HCT116 (cell line): ENCODE results near the gene CYP3A5.
"Not testable (repeated sequence)": the region's sequence is repeated elsewhere in the genome, so short reads cannot be mapped to it uniquely, and the experiment has no call there.

Experiments used
- CEBPB ChIP-seq: IDR thresholded peaks from 2 replicates; pipeline ENCODE4 v1.6.1; 2012; ENCODE audit warnings: low read depth
- ELF1 ChIP-seq: IDR thresholded peaks from 2 replicates; pipeline ENCODE4 v1.6.1; 2012; ENCODE audit warnings: low read depth, borderline replicate concordance
- EZH2 ChIP-seq: fragments of 200-600 bp; sonication (generic); IDR thresholded peaks from 2 replicates; pipeline ENCODE4 v1.6.1; 2017; ENCODE audit warnings: antibody characterized with exemption, mixed run types
- RAD21 ChIP-seq: IDR thresholded peaks from 2 replicates; pipeline ENCODE4 v1.6.1; 2012; ENCODE audit warnings: low read depth, mild to moderate bottlenecking
- TF ChIP-seq, protein P1 (sequence below), 3 experiments: fragments of 200-600 bp in 1 of 3; sonication (generic) in 1 of 3; IDR thresholded peaks in 2 of 3; conservative IDR thresholded peaks in 1 of 3; 2 replicates each; pipeline ENCODE4 v1.5.1; 2012 to 2017; ENCODE audit warnings: low read depth in 2 of 3, low read length in 2 of 3, antibody characterized with exemption in 1 of 3, borderline replicate concordance in 1 of 3, control low read depth in 1 of 3, mild to moderate bottlenecking in 1 of 3, mixed read lengths in 1 of 3, mixed run types in 1 of 3, moderate library complexity in 1 of 3; ENCODE audit not compliant: insufficient read depth in 1 of 3

DNA sequence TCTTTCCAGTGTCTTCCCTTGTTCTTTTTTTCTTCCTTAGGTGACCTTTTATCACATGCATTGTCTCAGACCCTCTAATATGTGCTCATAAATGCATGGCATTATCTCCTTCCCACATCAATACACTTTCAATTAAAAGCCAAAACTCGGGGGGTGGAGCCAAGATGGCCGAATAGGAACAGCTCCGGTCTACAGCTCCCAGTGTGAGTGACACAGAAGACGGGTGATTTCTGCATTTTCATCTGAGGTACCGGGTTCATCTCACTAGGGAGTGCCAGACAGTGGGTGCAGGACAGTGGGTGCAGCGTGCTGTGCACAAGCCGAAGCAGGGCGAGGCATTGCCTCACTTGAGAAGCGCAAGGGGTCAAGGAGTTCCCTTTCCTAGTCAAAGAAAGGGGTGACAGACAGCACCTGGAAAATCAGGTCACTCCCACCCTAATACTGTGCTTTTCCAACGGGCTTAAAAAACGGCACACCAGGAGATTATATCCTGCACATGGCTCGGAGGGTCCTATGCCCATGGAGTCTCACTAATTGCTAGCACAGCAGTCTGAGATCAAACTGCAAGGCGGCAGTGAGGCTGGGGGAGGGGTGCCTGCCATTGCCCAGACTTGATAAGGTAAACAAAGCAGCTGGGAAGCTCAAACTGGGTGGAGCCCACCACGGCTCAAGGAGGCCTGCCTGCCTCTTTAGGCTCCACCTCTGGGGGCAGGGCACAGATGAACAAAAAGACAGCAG lies 6.2 kb upstream of the CYP3A5 start:
- TF ChIP-seq, protein P1, sequence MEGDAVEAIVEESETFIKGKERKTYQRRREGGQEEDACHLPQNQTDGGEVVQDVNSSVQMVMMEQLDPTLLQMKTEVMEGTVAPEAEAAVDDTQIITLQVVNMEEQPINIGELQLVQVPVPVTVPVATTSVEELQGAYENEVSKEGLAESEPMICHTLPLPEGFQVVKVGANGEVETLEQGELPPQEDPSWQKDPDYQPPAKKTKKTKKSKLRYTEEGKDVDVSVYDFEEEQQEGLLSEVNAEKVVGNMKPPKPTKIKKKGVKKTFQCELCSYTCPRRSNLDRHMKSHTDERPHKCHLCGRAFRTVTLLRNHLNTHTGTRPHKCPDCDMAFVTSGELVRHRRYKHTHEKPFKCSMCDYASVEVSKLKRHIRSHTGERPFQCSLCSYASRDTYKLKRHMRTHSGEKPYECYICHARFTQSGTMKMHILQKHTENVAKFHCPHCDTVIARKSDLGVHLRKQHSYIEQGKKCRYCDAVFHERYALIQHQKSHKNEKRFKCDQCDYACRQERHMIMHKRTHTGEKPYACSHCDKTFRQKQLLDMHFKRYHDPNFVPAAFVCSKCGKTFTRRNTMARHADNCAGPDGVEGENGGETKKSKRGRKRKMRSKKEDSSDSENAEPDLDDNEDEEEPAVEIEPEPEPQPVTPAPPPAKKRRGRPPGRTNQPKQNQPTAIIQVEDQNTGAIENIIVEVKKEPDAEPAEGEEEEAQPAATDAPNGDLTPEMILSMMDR (IDR thresholded peaks at IDR 0.05 in 2 of 3, conservative IDR thresholded peaks at IDR 0.05 in 1 of 3; ENCODE audit: borderline replicate concordance in 1 of 3, insufficient read depth in 1 of 3, low read depth in 2 of 3, low read length in 2 of 3) = not testable (repeated sequence)
- not testable (repeated sequence) for TF ChIP-seq CEBPB, EZH2, RAD21, ELF1
